ENCODE results near the gene RASA3. TPM values are rescaled to one million over a fixed set of nuclear protein-coding genes. Genes with fewer than 3 reads are reported as not detected.

The RASA3 gene
- total RNA-seq, 1 donor from 2014 or later: 41.1 TPM

DNA sequence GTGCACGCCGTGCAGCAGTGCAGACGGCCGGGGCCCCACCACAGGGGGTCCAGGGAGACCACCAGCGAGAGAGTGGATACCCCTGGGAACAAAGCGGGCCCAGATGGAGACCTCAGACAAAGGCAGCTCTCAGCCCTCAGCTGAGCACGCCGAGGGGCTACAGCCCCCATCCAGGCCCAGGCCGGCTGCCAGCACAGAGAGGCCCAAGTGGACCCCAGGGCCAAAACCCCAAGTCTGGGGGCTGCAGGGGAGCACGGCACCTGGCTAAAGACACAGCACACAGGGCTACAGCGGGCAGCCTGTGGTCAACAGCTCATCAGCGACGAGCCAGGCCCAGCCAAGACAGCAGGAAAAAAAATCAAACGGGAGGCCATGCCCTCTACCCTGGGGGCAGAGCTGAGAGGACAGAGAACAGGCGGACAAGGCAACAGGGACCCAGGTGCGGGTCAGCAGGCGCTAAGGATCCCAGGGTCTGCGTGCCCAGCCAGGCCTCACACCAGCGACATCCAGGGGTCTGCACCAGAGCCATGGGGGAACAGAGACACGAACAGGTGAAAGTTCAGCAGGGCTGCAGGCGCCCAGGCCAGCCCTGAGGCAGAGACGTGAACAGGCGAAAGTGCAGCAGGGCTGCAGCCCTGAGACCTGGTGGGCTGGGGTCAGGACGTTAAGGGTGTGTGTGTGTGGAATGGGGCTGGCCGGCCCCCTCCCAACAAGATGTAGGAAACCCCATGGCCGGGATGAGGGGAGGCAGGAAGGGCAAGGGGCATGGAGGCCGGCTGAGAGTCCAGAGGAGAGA, 34.3 kb downstream of the RASA3 start:
- Histone ChIP-seq H3K4me3 (ENCODE audit: insufficient read depth, low read depth, low read length) (no peak overlapping the region), H3K4me1 (ENCODE audit: insufficient read depth, low read length) (peaks cover 39% of the 10 kb centered on the region), H3K27ac (ENCODE audit: low read depth, low read length) (peak overlapping the region; percentile 19), H2AFZ (ENCODE audit: low read depth, low read length) (no peak overlapping the region), H3K36me3 (ENCODE audit: insufficient read depth, low read length) (no peaks in the 10 kb centered on the region), H3K9ac (ENCODE audit: low read length) (peak overlapping the region; percentile 23), H3K79me2 (ENCODE audit: insufficient read depth, low read length) (peaks cover 94% of the 10 kb centered on the region), H3K9me3 (ENCODE audit: insufficient read depth, low read depth, low read length) (no peaks in the 10 kb centered on the region), H4K20me1 (ENCODE audit: insufficient read depth, low read length) (peaks cover 87% of the 10 kb centered on the region), H3K4me2 (ENCODE audit: low read length) (peak overlapping the region; percentile 22), H3K27me3 (ENCODE audit: insufficient read depth, low read length) (no peaks in the 10 kb centered on the region)
- FAIRE-seq (no peak), DNase-seq (ENCODE audit: low read depth) (no peak)
- TF ChIP-seq, protein P1, sequence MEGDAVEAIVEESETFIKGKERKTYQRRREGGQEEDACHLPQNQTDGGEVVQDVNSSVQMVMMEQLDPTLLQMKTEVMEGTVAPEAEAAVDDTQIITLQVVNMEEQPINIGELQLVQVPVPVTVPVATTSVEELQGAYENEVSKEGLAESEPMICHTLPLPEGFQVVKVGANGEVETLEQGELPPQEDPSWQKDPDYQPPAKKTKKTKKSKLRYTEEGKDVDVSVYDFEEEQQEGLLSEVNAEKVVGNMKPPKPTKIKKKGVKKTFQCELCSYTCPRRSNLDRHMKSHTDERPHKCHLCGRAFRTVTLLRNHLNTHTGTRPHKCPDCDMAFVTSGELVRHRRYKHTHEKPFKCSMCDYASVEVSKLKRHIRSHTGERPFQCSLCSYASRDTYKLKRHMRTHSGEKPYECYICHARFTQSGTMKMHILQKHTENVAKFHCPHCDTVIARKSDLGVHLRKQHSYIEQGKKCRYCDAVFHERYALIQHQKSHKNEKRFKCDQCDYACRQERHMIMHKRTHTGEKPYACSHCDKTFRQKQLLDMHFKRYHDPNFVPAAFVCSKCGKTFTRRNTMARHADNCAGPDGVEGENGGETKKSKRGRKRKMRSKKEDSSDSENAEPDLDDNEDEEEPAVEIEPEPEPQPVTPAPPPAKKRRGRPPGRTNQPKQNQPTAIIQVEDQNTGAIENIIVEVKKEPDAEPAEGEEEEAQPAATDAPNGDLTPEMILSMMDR (IDR thresholded peaks at IDR 0.05; ENCODE audit: insufficient read depth, low read depth, low read length): no peak
- no peak for TF ChIP-seq EZH2 (IDR thresholded peaks at IDR 0.05; ENCODE audit: insufficient read depth, low read length)
- no peaks in the 10 kb centered on the region for H3K27me3 Mint-ChIP-seq (ENCODE audit: low read depth, unreplicated experiment)
- H3K9me3 Mint-ChIP-seq (ENCODE audit: unreplicated experiment): no peaks in the 10 kb centered on the region
- peaks cover 13% of the 10 kb centered on the region for H3K36me3 Mint-ChIP-seq (ENCODE audit: low read depth, unreplicated experiment)
- peak overlapping the region; percentile 94 for H3K27ac Mint-ChIP-seq (ENCODE audit: unreplicated experiment)
- H3K4me3 Mint-ChIP-seq (ENCODE audit: unreplicated experiment): no peak overlapping the region
- peaks cover 37% of the 10 kb centered on the region for H3K4me1 Mint-ChIP-seq (ENCODE audit: low read depth, unreplicated experiment)

GRCh38 chr13:114097212-114097892, 35.1 kb downstream of the RASA3 start:
- FAIRE-seq (no peak), DNase-seq (ENCODE audit: low read depth) (no peak)
- peaks cover 94% of the 10 kb centered on the region for H3K79me2 ChIP-seq (ENCODE audit: insufficient read depth, low read length)
- H4K20me1 ChIP-seq (ENCODE audit: insufficient read depth, low read length): peaks cover 82% of the 10 kb centered on the region
- no peak overlapping the region for H3K4me3 Mint-ChIP-seq (ENCODE audit: unreplicated experiment)
- peak overlapping the region; percentile 22 for H3K27ac Mint-ChIP-seq (ENCODE audit: unreplicated experiment)
- no peak overlapping the region for H2AFZ ChIP-seq (ENCODE audit: low read depth, low read length)
- H3K36me3 Mint-ChIP-seq (ENCODE audit: low read depth, unreplicated experiment): peaks cover 15% of the 10 kb centered on the region
- TF ChIP-seq, protein P1 (IDR thresholded peaks at IDR 0.05; ENCODE audit: insufficient read depth, low read depth, low read length): no peak
- no peak for TF ChIP-seq EZH2 (IDR thresholded peaks at IDR 0.05; ENCODE audit: insufficient read depth, low read length)
- H3K27me3 ChIP-seq (ENCODE audit: insufficient read depth, low read length): no peaks in the 10 kb centered on the region
- H3K9ac ChIP-seq (ENCODE audit: low read length): no peak overlapping the region
- peaks cover 37% of the 10 kb centered on the region for H3K4me1 Mint-ChIP-seq (ENCODE audit: low read depth, unreplicated experiment)
- no peaks in the 10 kb centered on the region for H3K9me3 Mint-ChIP-seq (ENCODE audit: unreplicated experiment)
- H3K4me1 ChIP-seq (ENCODE audit: insufficient read depth, low read length): peaks cover 39% of the 10 kb centered on the region
- no peaks in the 10 kb centered on the region for H3K9me3 ChIP-seq (ENCODE audit: insufficient read depth, low read depth, low read length)
- no peak overlapping the region for H3K27ac ChIP-seq (ENCODE audit: low read depth, low read length)
- peak overlapping the region; percentile 13 for H3K4me2 ChIP-seq (ENCODE audit: low read length)
- no peak overlapping the region for H3K4me3 ChIP-seq (ENCODE audit: insufficient read depth, low read depth, low read length)
- H3K27me3 Mint-ChIP-seq (ENCODE audit: low read depth, unreplicated experiment): no peaks in the 10 kb centered on the region
- H3K36me3 ChIP-seq (ENCODE audit: insufficient read depth, low read length): no peaks in the 10 kb centered on the region

Measured in astrocyte (in vitro differentiated cells and primary cell).